HepG2 (cell line): ENCODE results near the gene FUBP3. TPM values are rescaled to one million over a fixed set of nuclear protein-coding genes. Genes with fewer than 3 reads are reported as not detected.

ENCODE experiments used
- CENPBD1 ChIP-seq: sonication (generic); formaldehyde crosslinking; IDR thresholded peaks from 2 replicates; pipeline ENCODE4 v1.8.0; 2022; ENCODE audit warnings: missing genetic modification reagents, low read depth, mild to moderate bottlenecking, borderline replicate concordance
- FOXO1 ChIP-seq: sonication (generic); formaldehyde crosslinking; IDR thresholded peaks from 2 replicates; pipeline ENCODE4 v1.4.0; 2020; ENCODE audit warnings: missing genetic modification reagents
- HIVEP1 ChIP-seq: sonication (generic); formaldehyde crosslinking; IDR thresholded peaks from 2 replicates; pipeline ENCODE4 v1.4.0; 2020; ENCODE audit warnings: mild to moderate bottlenecking, missing genetic modification reagents
- KAT8 ChIP-seq: IDR thresholded peaks from 2 replicates; pipeline ENCODE4 v1.6.1; 2016; ENCODE audit warnings: missing genetic modification reagents, missing compliant biosample characterization
- MIER3 ChIP-seq: IDR thresholded peaks from 2 replicates; pipeline ENCODE4 v1.6.1; 2016; ENCODE audit warnings: missing compliant biosample characterization, borderline replicate concordance
- NR1H2 ChIP-seq: sonication (generic); formaldehyde crosslinking; IDR thresholded peaks from 2 replicates; pipeline ENCODE4 v1.8.1; 2022; ENCODE audit warnings: low read depth, missing genetic modification reagents, borderline replicate concordance
- SIX1 ChIP-seq: sonication (generic); formaldehyde crosslinking; IDR thresholded peaks from 2 replicates; pipeline ENCODE4 v1.4.0; 2020; ENCODE audit warnings: missing genetic modification reagents, borderline replicate concordance
- SP4 ChIP-seq: sonication (generic); formaldehyde crosslinking; IDR thresholded peaks from 2 replicates; pipeline ENCODE4 v1.8.1; 2023; ENCODE audit warnings: mild to moderate bottlenecking, missing genetic modification reagents
- SYNCRIP ChIP-seq: fragments of 200-400 bp; formaldehyde crosslinking; IDR thresholded peaks from 2 replicates; pipeline ENCODE4 v1.6.1; 2018; ENCODE audit warnings: mild to moderate bottlenecking, low read depth, low read length; ENCODE audit not compliant: insufficient read depth
- TP53 ChIP-seq: sonication (generic); formaldehyde crosslinking; conservative IDR thresholded peaks from 2 replicates; pipeline ENCODE4 v1.4.0; 2020; ENCODE audit warnings: missing genetic modification reagents
- YY1 ChIP-seq: IDR thresholded peaks from 2 replicates; pipeline ENCODE4 v1.6.1; 2011; ENCODE audit warnings: low read length, low read depth, moderate library complexity, mild to moderate bottlenecking; ENCODE audit not compliant: insufficient read depth, insufficient replicate concordance
- ZBTB20 ChIP-seq: sonication (generic); formaldehyde crosslinking; IDR thresholded peaks from 2 replicates; pipeline ENCODE4 v1.8.1; 2023; ENCODE audit warnings: missing genetic modification reagents, low read depth, mild to moderate bottlenecking, borderline replicate concordance
- ZBTB33 ChIP-seq: sonication (generic); formaldehyde crosslinking; IDR thresholded peaks from 2 replicates; pipeline ENCODE4 v1.4.0; 2020; ENCODE audit warnings: missing genetic modification reagents
- ZFYVE20 ChIP-seq: sonication (generic); formaldehyde crosslinking; IDR thresholded peaks from 2 replicates; pipeline ENCODE4 v1.8.0; 2023; ENCODE audit warnings: low read depth, mild to moderate bottlenecking, moderate library complexity, missing genetic modification reagents, borderline replicate concordance
- ZKSCAN5 ChIP-seq: sonication (generic); formaldehyde crosslinking; IDR thresholded peaks from 2 replicates; pipeline ENCODE4 v1.5.1; 2020; ENCODE audit warnings: mild to moderate bottlenecking, missing genetic modification reagents
- ZNF3 ChIP-seq: IDR thresholded peaks from 2 replicates; pipeline ENCODE4 v1.7.0; 2017; ENCODE audit warnings: inconsistent platforms
- ZNF432 ChIP-seq: sonication (generic); formaldehyde crosslinking; IDR thresholded peaks from 2 replicates; pipeline ENCODE4 v1.5.0; 2020; ENCODE audit warnings: missing genetic modification reagents, mild to moderate bottlenecking, borderline replicate concordance
- ZNF543 ChIP-seq: sonication (generic); formaldehyde crosslinking; IDR thresholded peaks from 2 replicates; pipeline ENCODE4 v1.4.0; 2020; ENCODE audit warnings: mild to moderate bottlenecking, missing genetic modification reagents
- ZNF557 ChIP-seq: sonication (generic); formaldehyde crosslinking; IDR thresholded peaks from 2 replicates; pipeline ENCODE4 v1.4.0; 2020; ENCODE audit warnings: missing genetic modification reagents
- ZNF660 ChIP-seq: sonication (generic); formaldehyde crosslinking; IDR thresholded peaks from 2 replicates; pipeline ENCODE4 v1.5.1; 2020; ENCODE audit warnings: mild to moderate bottlenecking, low read depth, missing genetic modification reagents, borderline replicate concordance
- polyA plus RNA-seq, 8 experiments: library from polyadenylated mRNA; depleted of rRNA in 3 of 8; stranded (reverse) in 7 of 8; unstranded in 1 of 8; fragments of >200 nt; fragmentation: Illumina TruSeq in 4 of 8; extraction: Trizol in 4 of 8; gene quantifications; 2 replicates each; pipeline versions ENCODE4 v1.2.1 to v1.2.3, GENCODE V29; 2011 to 2016; ENCODE audit warnings: low read depth in 4 of 8, missing spikeins in 1 of 8, mixed read lengths in 1 of 8; ENCODE audit not compliant: insufficient read depth in 1 of 8
- total RNA-seq, 5 experiments: library from RNA; depleted of rRNA; stranded (reverse); fragments of >200 nt; fragmentation: Illumina TruSeq; extraction: Trizol; gene quantifications; 2 replicates each; pipeline ENCODE4 v1.2.3, GENCODE V29; 2016; ENCODE audit warnings: low read depth in 1 of 5

Gene FUBP3
- total and polyA plus RNA-seq, 2 of the 13 experiments (the other 11 are each of a cell fraction or from before 2014, with no cell fraction given), result 28.7 to 40.0 TPM

GRCh38 chr9:130680836-130681768, 101.7 kb downstream of the FUBP3 start (continued):
- TF ChIP-seq ZBTB33, result no peak
- no peak for TF ChIP-seq ZNF543 (CRISPR knock-in tag)
- TF ChIP-seq SP4 (CRISPR knock-in tag), result no peak
- TF ChIP-seq KAT8 (CRISPR knock-in tag), result peak; percentile 62
- TF ChIP-seq ZNF557, result no peak
- TF ChIP-seq MIER3 (CRISPR knock-in tag), result no peak
- TF ChIP-seq ZBTB20, result no peak
- peak; percentile 77 for TF ChIP-seq HIVEP1
- no peak; the same call in 1 of the 2 replicates for TF ChIP-seq CENPBD1 (CRISPR knock-in tag)
- TF ChIP-seq TP53 (CRISPR knock-in tag), result 0 out of 2 replicates have a peak, but pooled peaks have one; percentile 65
- 0 out of 2 replicates have a peak, but pooled peaks have one; percentile 54 for TF ChIP-seq ZFYVE20 (CRISPR knock-in tag)
- no peak for TF ChIP-seq YY1
- TF ChIP-seq ZNF660 (CRISPR knock-in tag), result no peak
- no peak for TF ChIP-seq SIX1 (CRISPR knock-in tag)
- no peak for TF ChIP-seq SYNCRIP
- TF ChIP-seq FOXO1 (CRISPR knock-in tag), result no peak; the same call in 1 of the 2 replicates
- no peak for TF ChIP-seq ZNF3 (CRISPR knock-in tag)
- TF ChIP-seq ZNF432 (CRISPR knock-in tag), result 0 out of 2 replicates have a peak, but pooled peaks have one; percentile 60
- TF ChIP-seq NR1H2 (CRISPR knock-in tag), result no peak
- TF ChIP-seq ZKSCAN5, result no peak
